ENCODE measurements around the gene RABEP1. TPM values are rescaled to one million over a fixed set of nuclear protein-coding genes. Genes with fewer than 3 reads are reported as not detected.
A peak's percentile ranks its signal among the peaks of the same experiment; 100 is the strongest.

Gene RABEP1
- total and polyA plus RNA-seq, 4 donors = 14.9 to 38.2 (median 25.1) TPM

- Histone ChIP-seq H3K27ac (ENCODE audit: low read depth in 1 of 2, low read length in 1 of 2) (no peak overlapping the region), H3K9ac (ENCODE audit: insufficient read depth in 1 of 2, low read length in 2 of 2) (no peak overlapping the region), H3K4me3 (no peak overlapping the region), H3K9me3 (ENCODE audit: control insufficient read depth in 4 of 4, insufficient read depth in 3 of 4, low read length in 3 of 4) (no peaks in the 10 kb centered on the region), H3K36me3 (ENCODE audit: control insufficient read depth in 4 of 4, insufficient read depth in 4 of 4, low read length in 4 of 4) (peaks cover 13 to 20% (median 18%) of the 10 kb centered on the region in 4 donors), H3K27me3 (ENCODE audit: control insufficient read depth in 3 of 3, insufficient read depth in 3 of 3, low read length in 2 of 3) (no peaks in the 10 kb centered on the region), H3K4me1 (ENCODE audit: control insufficient read depth in 5 of 5, insufficient read depth in 5 of 5, low read length in 5 of 5) (peaks cover 0 to 17% (median 5%) of the 10 kb centered on the region in 5 donors)
- no peak for ATAC-seq (ENCODE audit: insufficient read depth, low FRiP score)
- DNase-seq = no peak
- TF ChIP-seq CTCF (IDR thresholded peaks at IDR 0.05; ENCODE audit: control extremely low read depth, extremely low read depth) = no peak
- WGBS, 2 donors = 86 to 91% methylated on average over 2 of the region's 2 CpGs
Observed at GRCh38 chr17:5416901-5417300, 134.8 kb downstream of the RABEP1 start.

GRCh38 chr17:5418858-5419355 is 136.8 kb downstream of the RABEP1 start:
- no peaks in the 10 kb centered on the region for H3K27me3 ChIP-seq (ENCODE audit: control insufficient read depth in 3 of 3, insufficient read depth in 3 of 3, low read length in 2 of 3)
- 0% methylated on average over 26 of the region's 26 CpGs for WGBS, 2 donors
- peaks cover 8 to 20% (median 14%) of the 10 kb centered on the region in 4 donors for H3K36me3 ChIP-seq (ENCODE audit: control insufficient read depth in 4 of 4, insufficient read depth in 4 of 4, low read length in 4 of 4)
- H3K27ac ChIP-seq (ENCODE audit: low read depth in 1 of 2, low read length in 1 of 2) = peak overlapping the region; percentile 69 to 87
- ATAC-seq (ENCODE audit: insufficient read depth, low FRiP score) (peak; percentile 4), DNase-seq (peak in 2 of 3 donors; percentile 58 to 72)
- peaks cover 0 to 17% (median 5%) of the 10 kb centered on the region in 5 donors for H3K4me1 ChIP-seq (ENCODE audit: control insufficient read depth in 5 of 5, insufficient read depth in 5 of 5, low read length in 5 of 5)
- peak overlapping the region; percentile 78 for H3K4me3 ChIP-seq
- peak overlapping the region; percentile 35 to 87 for H3K9ac ChIP-seq (ENCODE audit: insufficient read depth in 1 of 2, low read length in 2 of 2)
- H3K9me3 ChIP-seq (ENCODE audit: control insufficient read depth in 4 of 4, insufficient read depth in 3 of 4, low read length in 3 of 4) = no peaks in the 10 kb centered on the region
- TF ChIP-seq CTCF (IDR thresholded peaks at IDR 0.05; ENCODE audit: control extremely low read depth, extremely low read depth) = no peak

GRCh38 chr17:5419356-5419958 is 137.4 kb downstream of the RABEP1 start, which contains the start of gene NUP88:
Gene NUP88 (minus strand): TSS chr17:5419662. CDS start chr17:5419650, 12 bp downstream.
- WGBS, 2 donors = 0% methylated on average over 49 of the region's 49 CpGs
- no peaks in the 10 kb centered on the region for H3K27me3 ChIP-seq (ENCODE audit: control insufficient read depth in 3 of 3, insufficient read depth in 3 of 3, low read length in 2 of 3)
- H3K4me1 ChIP-seq (ENCODE audit: control insufficient read depth in 5 of 5, insufficient read depth in 5 of 5, low read length in 5 of 5) = peaks cover 0 to 17% (median 5%) of the 10 kb centered on the region in 5 donors
- H3K36me3 ChIP-seq (ENCODE audit: control insufficient read depth in 4 of 4, insufficient read depth in 4 of 4, low read length in 4 of 4) = peaks cover 8 to 21% (median 15%) of the 10 kb centered on the region in 4 donors
- peak; percentile 99 for DNase-seq
- TF ChIP-seq CTCF (IDR thresholded peaks at IDR 0.05; ENCODE audit: control extremely low read depth, extremely low read depth) = no peak
- peak; percentile 89 for ATAC-seq (ENCODE audit: insufficient read depth, low FRiP score)
- H3K27ac ChIP-seq (ENCODE audit: low read depth in 1 of 2, low read length in 1 of 2) = peak within 1 kb of the TSS; percentile 76 to 87
- peak within 1 kb of the TSS; percentile 78 for H3K4me3 ChIP-seq
- H3K9ac ChIP-seq (ENCODE audit: insufficient read depth in 1 of 2, low read length in 2 of 2) = peak within 1 kb of the TSS; percentile 87 to 89
- H3K9me3 ChIP-seq (ENCODE audit: control insufficient read depth in 4 of 4, insufficient read depth in 3 of 4, low read length in 3 of 4) = no peaks in the 10 kb centered on the region
